Uterus (tissue), 2 donors: Measurements from ENCODE around the gene CMTM5.

Experiments used
- CTCF ChIP-seq, 4 experiments: fragments of 200-600 bp in 2 of 4; fragments of 450-650 bp in 2 of 4; sonication (generic) in 2 of 4; IDR thresholded peaks; one replicate each; pipeline ENCODE4 v1.5.1; 2016 to 2019; ENCODE audit warnings: antibody characterized with exemption in 4 of 4, mild to moderate bottlenecking in 2 of 4, moderate library complexity in 1 of 4
- POLR2A ChIP-seq, 2 donors: fragments of 450-650 bp; IDR thresholded peaks; one replicate each; pipeline ENCODE4 v1.6.1; 2016; ENCODE audit warnings: antibody characterized with exemption in 2 of 2, mild to moderate bottlenecking in 1 of 2, moderate library complexity in 1 of 2

DNA sequence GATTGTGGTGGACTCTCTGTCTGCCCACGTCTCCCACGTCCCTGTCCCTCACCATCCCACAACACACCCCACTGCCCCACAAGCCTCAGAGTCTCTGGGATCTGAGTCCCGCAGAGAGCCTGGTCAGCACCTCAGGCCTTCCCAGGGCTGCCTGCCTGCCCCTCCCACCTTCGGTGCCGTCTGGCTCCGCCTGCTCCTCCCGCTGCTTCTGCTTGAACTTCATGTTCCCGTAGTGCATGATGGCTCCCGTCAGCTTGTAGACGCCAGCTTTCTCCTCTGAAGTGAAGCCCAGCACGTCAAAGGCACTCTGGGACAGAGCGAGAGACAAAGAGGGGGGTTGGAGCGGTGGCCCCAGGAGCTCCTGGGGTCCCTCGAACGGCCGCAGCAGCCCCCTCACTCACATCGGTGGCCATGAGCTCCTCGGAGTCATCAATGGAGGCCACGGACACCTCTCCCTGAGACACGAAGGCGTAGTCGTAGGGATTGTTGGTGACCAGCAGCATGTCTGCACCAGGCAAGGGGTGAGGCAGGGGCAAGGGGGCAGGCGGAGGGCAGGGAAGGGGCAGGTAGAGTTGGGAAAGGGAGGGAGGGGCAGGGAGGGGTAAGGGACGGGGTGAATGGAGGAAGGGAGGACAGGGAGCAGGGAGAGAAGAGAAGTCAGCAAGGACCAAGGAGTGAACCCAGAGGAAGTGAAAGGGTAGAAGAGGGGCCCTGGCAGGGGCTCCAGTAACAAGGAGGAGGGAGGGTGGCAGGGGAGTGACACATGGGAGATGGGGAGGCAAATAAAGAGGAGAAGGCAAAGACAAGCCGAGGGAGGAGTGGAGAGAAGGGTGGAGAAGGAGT, 25.7 kb downstream of the CMTM5 start:
- TF ChIP-seq CTCF (IDR thresholded peaks at IDR 0.05) (no peak), POLR2A (IDR thresholded peaks at IDR 0.05) (no peak)
